HG03066 (cell line): Measurements from ENCODE around the gene COPZ2.
"Not testable (repeated sequence)": the region's sequence is repeated elsewhere in the genome, so short reads cannot be mapped to it uniquely, and the experiment has no call there.

Source experiments
- ATAC-seq: cut with Tn5 transposase; IDR thresholded peaks from one replicate; pipeline ENCODE4 v1.9.1; 2021; ENCODE audit warnings: low read depth; ENCODE audit not compliant: unreplicated experiment

Gene COPZ2

GRCh38 chr17:48036693-48037035 lies 933 bp downstream of the COPZ2 start:
- no peak for ATAC-seq

GRCh38 chr17:48034734-48035133 lies 2.9 kb downstream of the COPZ2 start:
- not testable (repeated sequence) for ATAC-seq

DNA sequence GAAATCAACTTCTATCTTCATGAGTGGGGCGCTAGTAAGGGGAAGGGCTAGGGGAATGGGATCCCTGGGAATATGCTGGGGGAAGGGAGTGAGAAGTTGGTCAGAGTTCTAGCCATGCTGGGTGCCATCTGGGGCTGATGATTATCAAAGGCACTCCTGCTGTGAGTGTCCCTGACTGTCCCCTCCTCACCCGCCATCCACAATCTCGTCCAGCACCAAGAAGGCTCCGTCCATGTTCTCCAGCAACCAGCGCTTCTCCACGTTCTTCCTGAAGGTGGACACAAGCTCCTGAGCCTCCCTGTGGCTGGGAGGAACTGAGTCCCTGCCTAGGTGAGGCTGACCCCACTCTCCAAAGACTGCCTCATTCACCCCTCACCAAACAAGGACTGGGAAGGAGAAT lies 5.6 kb downstream of the COPZ2 start:
- no peak for ATAC-seq

GRCh38 chr17:48030531-48030930 lies 7.1 kb downstream of the COPZ2 start:
- no peak for ATAC-seq

DNA sequence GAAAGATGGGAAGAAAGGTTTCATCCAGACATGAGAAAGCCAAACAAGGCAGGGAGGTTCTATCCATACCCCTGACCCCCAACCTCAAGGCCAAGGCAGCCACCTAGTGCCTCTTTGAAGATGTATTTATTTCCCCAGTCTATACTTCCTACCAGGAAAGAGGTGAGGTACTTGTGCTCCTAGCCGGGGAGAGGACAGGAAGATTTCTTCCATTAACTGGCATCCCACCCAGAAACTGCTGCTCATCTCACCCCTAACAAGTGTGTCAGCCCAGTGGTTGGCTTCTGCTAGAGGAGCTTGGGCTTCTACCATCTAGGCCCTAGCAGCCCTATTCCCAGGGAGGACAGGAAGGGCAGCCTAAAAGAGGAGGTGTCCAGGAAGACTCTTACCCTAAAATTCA lies 8.9 kb downstream of the COPZ2 start:
- ATAC-seq, result no peak

DNA sequence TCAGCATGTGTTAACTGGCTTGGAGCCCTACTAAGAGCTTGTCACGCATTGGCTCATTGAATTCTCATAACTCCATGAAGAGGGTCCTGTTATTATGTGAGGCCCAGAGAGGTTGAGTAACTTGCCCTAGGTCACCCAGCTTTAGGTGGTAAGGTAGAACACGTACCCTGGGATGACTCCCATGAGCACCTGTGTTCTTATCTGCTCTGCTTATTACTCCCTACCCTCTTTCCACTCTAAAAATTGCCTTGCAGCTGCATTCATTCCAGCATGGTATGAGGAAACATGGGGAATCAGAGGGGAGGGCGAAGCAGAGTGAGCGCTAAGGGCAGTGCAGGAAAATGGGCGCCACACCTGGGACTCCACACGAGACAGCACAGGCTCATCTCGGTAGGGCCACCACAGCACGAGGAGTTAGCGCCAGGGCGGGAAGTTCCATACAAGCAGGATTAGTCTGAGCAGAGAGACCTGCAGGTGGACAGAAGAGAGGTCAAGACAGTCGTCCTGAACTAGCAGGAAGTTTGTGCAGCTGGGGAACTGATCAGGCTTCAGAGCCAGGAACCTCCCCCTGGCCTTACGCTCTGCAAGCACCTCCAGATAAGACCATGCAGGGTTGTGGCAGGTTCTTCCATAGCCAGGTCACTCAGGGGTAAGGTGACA lies 10.1 kb downstream of the COPZ2 start:
- no peak for ATAC-seq

GRCh38 chr17:48026502-48027321 lies 10.9 kb downstream of the COPZ2 start:
- ATAC-seq, result no peak

DNA sequence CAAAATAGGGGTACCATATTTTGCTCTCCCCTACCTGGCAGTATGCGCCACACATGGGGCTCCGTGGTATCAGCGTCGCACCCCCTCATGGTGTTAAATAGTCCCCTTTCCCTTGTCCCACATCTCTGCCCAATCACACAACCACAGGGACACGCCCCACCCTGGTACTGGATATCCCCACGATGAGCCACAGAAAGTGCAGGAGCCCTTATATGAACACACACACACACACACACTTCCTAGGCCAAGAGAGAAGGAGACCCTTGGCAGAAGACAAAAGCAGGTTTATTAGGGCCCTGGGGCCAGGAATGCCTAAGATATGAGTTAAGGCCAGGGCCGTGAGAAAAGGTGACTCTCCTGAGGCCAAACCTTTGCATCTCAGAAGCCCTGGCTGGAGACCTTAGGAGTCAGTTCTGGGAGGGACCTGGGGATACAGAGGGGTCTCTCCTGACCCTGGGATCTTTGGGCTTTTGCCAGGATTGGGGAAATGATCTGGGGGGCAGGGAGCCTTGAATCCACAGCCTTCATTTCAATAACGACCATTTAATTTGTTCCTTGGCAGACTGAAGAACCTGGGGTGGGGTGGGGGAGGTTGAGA lies 11.6 kb downstream of the COPZ2 start:
- no peak for ATAC-seq

- peak; percentile 84 for ATAC-seq
Observed at GRCh38 chr17:48025040-48025903, 12.3 kb downstream of the COPZ2 start.

GRCh38 chr17:48024149-48025039 lies 13.2 kb downstream of the COPZ2 start:
- no peak for ATAC-seq

- ATAC-seq, result no peak
Observed at GRCh38 chr17:48023400-48024148, 14.0 kb downstream of the COPZ2 start.

DNA sequence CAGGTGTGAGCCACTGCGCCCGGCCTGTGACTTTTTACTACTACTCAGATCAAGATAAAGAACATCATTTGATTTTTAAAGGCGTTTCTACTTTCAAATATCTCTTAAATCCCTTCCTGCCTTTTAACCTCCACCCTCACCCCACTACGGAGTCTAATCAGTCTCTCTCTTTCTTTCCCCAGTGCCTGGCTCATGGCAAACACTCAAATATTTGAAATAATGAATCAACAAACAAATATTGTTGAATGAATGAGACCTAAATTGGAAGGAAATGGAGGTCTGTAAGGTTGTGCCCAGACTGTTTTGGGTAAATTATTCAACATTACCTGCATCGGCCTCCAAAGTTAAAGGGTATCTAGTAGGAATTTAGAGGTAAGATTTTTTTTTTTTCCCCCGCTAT lies 14.7 kb downstream of the COPZ2 start:
- ATAC-seq, result no peak

GRCh38 chr17:48021934-48022333 lies 15.7 kb downstream of the COPZ2 start:
- ATAC-seq, result no peak

DNA sequence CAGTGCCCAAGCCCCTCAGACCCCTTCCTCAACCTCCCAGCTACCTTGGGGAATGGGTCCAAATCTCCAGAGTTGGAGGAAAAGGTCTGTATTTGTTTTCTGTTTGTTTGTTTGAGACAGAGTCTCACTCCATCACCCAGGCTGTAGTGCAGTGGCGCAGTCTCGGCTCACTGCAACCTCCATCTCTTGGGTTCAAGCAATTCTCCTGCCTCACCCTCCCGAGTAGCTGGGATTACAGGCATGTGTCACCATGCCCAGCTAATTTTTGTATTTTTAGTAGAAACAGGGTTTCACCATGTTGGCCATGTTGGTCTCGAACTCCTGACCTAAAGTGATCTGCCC lies 19.8 kb downstream of the COPZ2 start:
- ATAC-seq, result not testable (repeated sequence)

DNA sequence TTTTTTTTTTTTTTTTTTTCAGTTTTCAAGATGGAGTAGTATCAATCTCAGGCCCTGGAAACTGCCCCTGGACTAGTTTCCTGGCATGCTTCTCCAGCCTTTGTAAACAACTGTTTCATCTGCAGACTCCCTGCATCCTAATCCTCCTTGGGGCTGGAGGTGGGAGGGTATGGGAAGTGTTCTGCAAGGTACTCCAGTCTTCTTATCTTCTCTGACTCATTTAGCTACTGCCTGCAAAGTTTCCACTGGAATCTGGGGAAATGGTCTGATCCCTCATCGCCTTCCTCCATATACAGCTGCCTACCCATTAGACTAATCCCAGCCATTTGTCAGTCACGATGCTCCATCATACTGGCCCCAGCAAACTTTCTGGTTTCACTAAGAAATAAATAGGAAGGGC lies 21.5 kb downstream of the COPZ2 start:
- no peak for ATAC-seq

DNA sequence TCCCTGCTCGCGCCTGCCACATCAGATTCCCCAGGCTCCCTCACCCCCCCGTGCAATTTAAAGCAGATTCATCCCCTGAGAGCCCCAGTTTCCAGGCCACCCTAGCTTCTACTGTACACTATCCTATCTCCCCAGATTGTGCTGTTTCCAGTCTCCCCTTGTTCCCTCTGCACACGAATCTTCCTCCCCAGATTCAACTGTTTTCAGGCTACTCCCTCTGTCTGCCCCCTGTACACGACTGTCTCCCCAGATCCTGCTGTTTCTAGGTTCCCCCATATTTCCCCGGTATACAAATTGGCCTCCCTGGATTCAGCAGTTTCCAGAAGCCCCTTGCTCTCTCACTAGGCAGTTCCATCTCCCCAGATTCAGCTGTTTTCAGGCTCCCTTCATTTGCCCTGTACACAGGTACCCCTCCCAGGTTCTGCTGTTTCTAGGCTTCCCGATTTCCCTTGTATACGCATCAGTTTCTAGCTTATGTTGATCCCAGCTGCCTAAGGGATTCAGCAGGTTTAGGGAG lies 22.9 kb downstream of the COPZ2 start:
- ATAC-seq, result no peak

DNA sequence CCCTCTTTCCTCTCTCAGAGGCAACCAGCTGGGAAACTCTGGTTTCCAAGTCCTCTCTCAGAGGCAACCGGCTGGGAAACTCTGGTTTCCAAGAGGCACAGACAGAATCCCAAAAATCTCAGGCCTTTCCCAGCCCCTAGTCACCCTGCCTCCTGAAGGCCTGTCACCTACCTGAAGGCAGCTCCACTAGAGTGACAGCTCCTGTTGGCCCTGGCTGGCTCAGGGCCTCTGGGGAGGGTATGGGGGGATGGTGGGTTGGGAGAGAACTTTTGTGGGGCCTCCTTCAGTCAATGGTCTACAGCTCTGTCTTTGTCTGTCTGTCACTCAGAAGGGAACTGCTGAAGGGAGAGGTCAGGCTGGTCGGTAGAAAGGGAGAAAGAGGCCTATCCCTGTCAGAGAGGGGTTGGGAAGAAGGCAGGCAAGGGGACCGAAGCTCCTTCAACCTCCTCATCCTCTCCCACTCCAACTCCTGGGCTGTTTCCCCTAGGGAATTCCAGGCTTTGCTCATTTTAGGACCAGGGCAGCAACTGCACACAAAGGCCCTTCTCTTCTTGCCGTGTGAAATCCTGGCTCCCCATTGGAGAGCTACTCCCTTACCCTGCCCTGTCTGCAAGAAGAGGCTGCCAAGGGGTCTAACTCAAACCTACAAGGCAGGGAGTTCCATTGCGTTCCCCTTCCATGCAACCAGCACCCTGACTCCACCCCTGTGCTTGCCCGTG lies 23.6 kb downstream of the COPZ2 start:
- no peak for ATAC-seq

- no peak for ATAC-seq
Observed at GRCh38 chr17:48012654-48013053, 24.9 kb downstream of the COPZ2 start.

GRCh38 chr17:48012151-48012520 lies 25.5 kb downstream of the COPZ2 start:
- ATAC-seq, result no peak
